Endothelial cell of umbilical vein (primary cell): Measurements from ENCODE around the gene PDE6B. TPM values are rescaled to one million over a fixed set of nuclear protein-coding genes. Genes with fewer than 3 reads are reported as not detected.

Source experiments
- BruUV-seq: library from RNA; stranded (reverse); fragments of 400-500 nt; replicated peaks from 2 replicates; lab custom pipeline; 2021; lab: Mats Ljungman, UMichigan
- CTCF ChIA-PET: fragments of 300-600, 350-600 bp; sonication (Branson Sonifier 250); formaldehyde crosslinking; loops from one replicate; lab custom pipeline; 2021; ENCODE audit warnings: antibody characterized with exemption, inconsistent platforms; lab: Charles Lee
- POLR2A ChIA-PET: fragments of 300-600, 350-600 bp; sonication (Branson Sonifier 250); formaldehyde crosslinking; loops from one replicate; lab custom pipeline; 2021; ENCODE audit warnings: antibody characterized with exemption, inconsistent platforms; lab: Charles Lee
- DNase-seq: peaks from one replicate; pipeline ENCODE4 v3.0.0-alpha.2; 2011; ENCODE audit warnings: low read depth, low spot score
- FAIRE-seq: peaks from 2 replicates; lab custom pipeline; 2011; peaks lifted over from hg19 to GRCh38; lab: Jason Lieb, UNC
- H2AFZ ChIP-seq: 2 replicates; pipeline ENCODE4 v1.6.0; 2012; ENCODE audit warnings: low read depth, low read length, control low read depth, inconsistent platforms
- H3K27ac ChIP-seq: 2 replicates; pipeline ENCODE4 v1.5.1; 2011; ENCODE audit warnings: low read depth, mild to moderate bottlenecking, control low read depth, low read length, moderate library complexity; ENCODE audit not compliant: insufficient read depth
- H3K27me3 ChIP-seq, 2 experiments: 2 replicates each; pipeline versions ENCODE4 v1.6.0 to v1.6.1; 2011; ENCODE audit warnings: low read length in 2 of 2, mixed read lengths in 1 of 2; ENCODE audit not compliant: control insufficient read depth in 2 of 2, insufficient read depth in 2 of 2
- H3K36me3 ChIP-seq, 2 experiments: 2 replicates in 1 of 2; 3 replicates in 1 of 2; pipeline ENCODE4 v1.5.1; 2011; ENCODE audit warnings: low read length in 2 of 2, mild to moderate bottlenecking in 1 of 2, moderate library complexity in 1 of 2; ENCODE audit not compliant: control insufficient read depth in 2 of 2, insufficient read depth in 2 of 2; ENCODE audit errors: extremely low read depth in 1 of 2
- H3K4me1 ChIP-seq: 3 replicates; pipeline ENCODE4 v1.5.1; 2011; ENCODE audit warnings: mild to moderate bottlenecking, low read length; ENCODE audit not compliant: control insufficient read depth, insufficient read depth; ENCODE audit errors: extremely low read depth
- H3K4me2 ChIP-seq: 2 replicates; pipeline ENCODE4 v1.6.1; 2011; ENCODE audit warnings: low read length, control low read depth, mixed read lengths; ENCODE audit not compliant: insufficient read depth
- H3K4me3 ChIP-seq, 3 experiments: fragments of 200-600 bp in 1 of 3; sonication (generic), shearing (Covaris generic) in 1 of 3; replicated peaks in 1 of 3; 2 replicates each; pipeline ENCODE4 v1.5.1; 2011 to 2016; ENCODE audit warnings: control low read depth in 3 of 3, low read length in 3 of 3, mild to moderate bottlenecking in 2 of 3, inconsistent platforms in 1 of 3, low read depth in 1 of 3, moderate library complexity in 1 of 3; ENCODE audit not compliant: insufficient read depth in 1 of 3
- H3K79me2 ChIP-seq: 2 replicates; pipeline ENCODE4 v1.6.0; 2012; ENCODE audit warnings: low read length, inconsistent platforms; ENCODE audit not compliant: control insufficient read depth, insufficient read depth
- H3K9ac ChIP-seq: replicated peaks from 2 replicates; pipeline ENCODE3; 2011; ENCODE audit warnings: low read length, control low read depth; ENCODE audit not compliant: insufficient read depth; ENCODE audit errors: extremely low read depth
- H3K9me1 ChIP-seq: replicated peaks from 3 replicates; pipeline ENCODE4 v1.6.0; 2011; ENCODE audit warnings: mild to moderate bottlenecking, low read length; ENCODE audit not compliant: control insufficient read depth, insufficient read depth; ENCODE audit errors: extremely low read depth
- H3K9me3 ChIP-seq: replicated peaks from 2 replicates; pipeline ENCODE4 v1.5.1; 2012; ENCODE audit warnings: low read length, inconsistent platforms; ENCODE audit not compliant: control insufficient read depth, insufficient read depth
- H4K20me1 ChIP-seq: replicated peaks from 2 replicates; pipeline ENCODE3; 2011; ENCODE audit warnings: mild to moderate bottlenecking, low read length; ENCODE audit not compliant: control insufficient read depth, insufficient read depth; ENCODE audit errors: extremely low read depth
- EZH2 ChIP-seq: IDR thresholded peaks from 2 replicates; pipeline ENCODE4 v1.6.1; 2012; ENCODE audit warnings: borderline replicate concordance, low read depth, mild to moderate bottlenecking, moderate library complexity, low read length, inconsistent platforms; ENCODE audit not compliant: severe bottlenecking
- FOS ChIP-seq: IDR thresholded peaks from 2 replicates; pipeline ENCODE4 v1.6.1; 2011; ENCODE audit warnings: mild to moderate bottlenecking, low read length, moderate library complexity, borderline replicate concordance; ENCODE audit not compliant: insufficient read depth
- GATA2 ChIP-seq: IDR thresholded peaks from 2 replicates; pipeline ENCODE4 v1.7.0; 2011; ENCODE audit warnings: low read depth, mild to moderate bottlenecking, moderate library complexity, mixed read lengths, low read length; ENCODE audit not compliant: insufficient read length, insufficient read depth
- JUN ChIP-seq: IDR thresholded peaks from 2 replicates; pipeline ENCODE4 v1.6.1; 2011; ENCODE audit warnings: borderline replicate concordance, low read depth; ENCODE audit not compliant: insufficient read length, insufficient read depth
- MYC ChIP-seq: IDR thresholded peaks from one replicate; pipeline ENCODE4 v1.6.1; 2011; ENCODE audit warnings: mild to moderate bottlenecking, low read depth, low read length
- POLR2A ChIP-seq: IDR thresholded peaks from 2 replicates; pipeline ENCODE4 v1.6.1; 2012; ENCODE audit warnings: low read depth, mild to moderate bottlenecking, control low read depth, low read length
- POLR2AphosphoS5 ChIP-seq: IDR thresholded peaks from 2 replicates; pipeline ENCODE4 v1.6.1; 2012; ENCODE audit warnings: low read depth, mild to moderate bottlenecking, control low read depth, low read length, moderate library complexity; ENCODE audit not compliant: insufficient read depth
- dilution Hi-C: fragments of 300-500 bp; cut with MboI; formaldehyde crosslinking; loops from one replicate; pipeline ENCODE4 v1.15.0; 2019; ENCODE audit warnings: low sequenced_read_pairs; ENCODE audit not compliant: extremely low pct_ligation_motif_present
- intact Hi-C: fragments of 100-400 bp; cut with micrococcal nuclease; formaldehyde crosslinking; loops from one replicate; pipeline ENCODE4 v1.10.0; 2022
- polyA plus RNA-seq, 4 experiments: library from polyadenylated mRNA; depleted of rRNA in 3 of 4; stranded (reverse) in 3 of 4; unstranded in 1 of 4; fragments of >200 nt; gene quantifications; 2 replicates each; pipeline versions ENCODE4 v1.2.1 to v1.2.3, GENCODE V29; 2011 to 2012; ENCODE audit warnings: missing spikeins in 1 of 4
- total RNA-seq: library from RNA; stranded (reverse); gene quantifications from 2 replicates; pipeline ENCODE4 v1.2.3, GENCODE V29; 2021
- TF ChIP-seq, protein P1 (sequence below), 2 donors: IDR thresholded peaks; 1 replicate in 1 of 2; 2 replicates in 1 of 2; pipeline ENCODE4 v1.5.1; 2011; ENCODE audit warnings: low read length in 2 of 2, mild to moderate bottlenecking in 2 of 2, moderate library complexity in 2 of 2, control low read depth in 1 of 2, inconsistent platforms in 1 of 2, low read depth in 1 of 2; ENCODE audit not compliant: insufficient read depth in 1 of 2; ENCODE audit errors: extremely low read depth in 1 of 2
- TF ChIP-seq, protein P2 (sequence below): IDR thresholded peaks from 2 replicates; pipeline ENCODE4 v1.6.1; 2011; ENCODE audit not compliant: insufficient read depth, insufficient read length

PDE6B gene
- total and polyA plus RNA-seq, 2 donors (not counting 3 experiments of a cell fraction or from before 2014, with no cell fraction given), result 0.77 to 1.8 TPM

DNA sequence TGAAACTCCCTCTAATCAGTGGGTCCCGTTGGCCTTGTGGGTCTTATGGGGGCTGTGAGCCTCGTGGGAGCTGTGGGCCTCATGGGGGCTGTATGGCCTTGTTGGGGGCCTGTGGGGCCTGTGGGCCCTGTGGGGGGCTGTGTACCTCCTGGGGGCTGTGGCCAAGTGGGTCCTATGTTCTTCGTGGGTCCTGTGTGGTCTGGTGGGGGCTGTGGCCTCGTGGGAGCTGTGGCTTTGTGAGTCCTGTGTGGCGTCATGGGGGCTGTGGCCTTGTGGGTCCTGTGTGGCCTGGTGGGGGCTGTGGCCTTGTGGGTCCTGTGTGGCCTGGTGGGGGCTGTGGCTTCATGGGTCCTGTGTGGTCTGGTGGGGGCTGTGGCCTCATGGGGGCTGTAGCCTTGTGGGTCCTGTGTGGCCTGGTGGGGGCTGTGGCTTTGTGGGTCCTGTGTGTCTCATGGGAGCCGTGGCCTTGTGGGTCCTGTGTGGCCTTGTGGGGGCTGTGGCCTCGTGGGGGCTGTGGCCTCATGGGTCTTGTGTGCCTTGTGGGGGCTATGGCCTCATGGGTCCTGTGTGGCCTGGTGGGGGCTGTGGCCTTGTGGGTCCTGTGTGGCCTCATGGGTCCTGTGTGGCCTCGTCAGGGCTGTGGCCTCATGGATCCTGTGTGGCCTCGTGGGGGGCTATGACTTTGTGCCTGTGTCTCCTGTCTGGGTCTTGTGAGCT, 87.7 kb downstream of the PDE6B start:
- BruUV-seq, result no TSS peak
- H3K27ac ChIP-seq, result no peak overlapping the region
- DNase-seq (no peak), FAIRE-seq (no peak)
- intact Hi-C loops (no loop called here), dilution Hi-C loops (no loop called here)
- peaks cover 85% of the 10 kb centered on the region for H3K79me2 ChIP-seq
- no peak overlapping the region for H3K4me3 ChIP-seq
- H3K9ac ChIP-seq, result no peak overlapping the region
- ChIA-PET POLR2A (no interaction called here), CTCF (no interaction called here)
- TF ChIP-seq POLR2AphosphoS5 (no peak), JUN (no peak), MYC (no peak), POLR2A (no peak), EZH2 (no peak), GATA2 (no peak), FOS (no peak)
- TF ChIP-seq, protein P1, sequence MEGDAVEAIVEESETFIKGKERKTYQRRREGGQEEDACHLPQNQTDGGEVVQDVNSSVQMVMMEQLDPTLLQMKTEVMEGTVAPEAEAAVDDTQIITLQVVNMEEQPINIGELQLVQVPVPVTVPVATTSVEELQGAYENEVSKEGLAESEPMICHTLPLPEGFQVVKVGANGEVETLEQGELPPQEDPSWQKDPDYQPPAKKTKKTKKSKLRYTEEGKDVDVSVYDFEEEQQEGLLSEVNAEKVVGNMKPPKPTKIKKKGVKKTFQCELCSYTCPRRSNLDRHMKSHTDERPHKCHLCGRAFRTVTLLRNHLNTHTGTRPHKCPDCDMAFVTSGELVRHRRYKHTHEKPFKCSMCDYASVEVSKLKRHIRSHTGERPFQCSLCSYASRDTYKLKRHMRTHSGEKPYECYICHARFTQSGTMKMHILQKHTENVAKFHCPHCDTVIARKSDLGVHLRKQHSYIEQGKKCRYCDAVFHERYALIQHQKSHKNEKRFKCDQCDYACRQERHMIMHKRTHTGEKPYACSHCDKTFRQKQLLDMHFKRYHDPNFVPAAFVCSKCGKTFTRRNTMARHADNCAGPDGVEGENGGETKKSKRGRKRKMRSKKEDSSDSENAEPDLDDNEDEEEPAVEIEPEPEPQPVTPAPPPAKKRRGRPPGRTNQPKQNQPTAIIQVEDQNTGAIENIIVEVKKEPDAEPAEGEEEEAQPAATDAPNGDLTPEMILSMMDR (IDR thresholded peaks at IDR 0.05; ENCODE audit: extremely low read depth in 1 of 2, insufficient read depth in 1 of 2, low read depth in 1 of 2, low read length in 2 of 2), result no peak
- TF ChIP-seq, protein P2, sequence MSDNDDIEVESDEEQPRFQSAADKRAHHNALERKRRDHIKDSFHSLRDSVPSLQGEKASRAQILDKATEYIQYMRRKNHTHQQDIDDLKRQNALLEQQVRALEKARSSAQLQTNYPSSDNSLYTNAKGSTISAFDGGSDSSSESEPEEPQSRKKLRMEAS, result no peak
- no peak overlapping the region for H2AFZ ChIP-seq
- H3K27me3 ChIP-seq, result no peaks in the 10 kb centered on the region
- no peaks in the 10 kb centered on the region for H3K9me1 ChIP-seq
- H3K36me3 ChIP-seq, result peaks cover 2 to 9% of the 10 kb centered on the region in 2 experiments
- peaks cover 8% of the 10 kb centered on the region for H4K20me1 ChIP-seq
- H3K4me2 ChIP-seq, result no peak overlapping the region
- no peaks in the 10 kb centered on the region for H3K9me3 ChIP-seq
- peaks cover 6% of the 10 kb centered on the region for H3K4me1 ChIP-seq
